Activated CD4-positive, CD25-positive, alpha-beta regulatory T cell treated with anti-CD3 and anti-CD28 coated beads, Interleukin-2, amount 50 U/mL, for 24 hours (primary cell): Measurements from ENCODE around the gene LDHAL6A.

Experiments used
- ATAC-seq, 2 donors: fragments of 150-1000 bp; cut with Tn5 transposase; one replicate each; pipeline ENCODE4 v1.10.0; 2021; ENCODE audit warnings: mild to moderate bottlenecking in 1 of 2, moderate library complexity in 1 of 2

The LDHAL6A gene

DNA sequence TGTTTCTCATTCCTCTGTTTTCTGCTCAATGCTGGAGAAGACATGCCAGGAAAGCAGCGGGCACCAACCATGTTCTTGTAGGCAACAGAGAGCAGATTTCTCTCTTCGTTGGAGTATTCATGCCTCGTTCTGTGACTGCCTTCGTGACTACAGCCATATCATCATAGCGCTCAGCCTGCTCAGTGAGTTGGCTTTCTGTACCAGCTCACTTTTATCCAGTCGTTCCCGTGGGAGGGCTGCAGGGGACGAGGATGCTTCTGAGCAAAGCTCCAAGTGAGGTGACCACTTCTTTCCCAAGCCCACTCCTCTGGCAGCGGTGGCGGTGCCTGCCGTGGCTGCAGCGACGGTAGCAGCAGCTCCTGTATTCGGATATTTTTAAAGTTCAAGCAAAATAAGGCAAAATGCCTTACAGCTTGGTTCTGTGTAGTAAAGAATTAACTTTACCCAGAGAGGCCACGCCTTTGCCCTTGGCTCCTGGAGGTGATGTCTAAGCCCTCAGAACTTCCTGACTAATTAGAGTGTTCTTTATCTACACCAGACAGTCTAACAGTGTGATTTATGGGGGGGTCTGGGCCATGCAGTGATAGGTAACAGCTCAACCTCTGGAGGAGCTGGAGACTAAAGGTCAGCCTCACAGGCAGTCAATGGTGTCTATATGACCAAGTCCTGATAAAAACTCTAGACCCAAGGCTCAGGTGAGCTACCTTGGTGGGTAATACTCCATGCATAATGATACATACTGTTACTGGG lies 35.3 kb downstream of the LDHAL6A start:
- no peak for ATAC-seq

DNA sequence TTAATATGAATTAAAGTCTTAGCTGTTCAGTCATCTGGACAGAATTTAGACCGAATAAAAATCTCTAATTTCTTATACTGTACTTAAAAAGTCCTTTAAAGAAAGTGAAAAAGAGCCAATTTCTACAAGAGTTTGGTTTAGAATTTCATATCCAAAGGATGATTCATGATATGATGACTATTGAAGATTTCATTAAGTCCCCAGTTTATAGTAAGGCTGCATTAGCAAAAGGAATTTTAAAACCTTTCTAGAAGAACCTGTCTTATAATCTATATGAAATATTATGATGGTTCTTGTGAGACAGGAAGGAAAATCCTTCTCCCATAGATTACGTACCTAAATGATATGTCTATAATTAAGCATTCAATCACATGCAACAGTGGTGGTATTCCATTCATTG lies 36.3 kb downstream of the LDHAL6A start:
- no peak for ATAC-seq

DNA sequence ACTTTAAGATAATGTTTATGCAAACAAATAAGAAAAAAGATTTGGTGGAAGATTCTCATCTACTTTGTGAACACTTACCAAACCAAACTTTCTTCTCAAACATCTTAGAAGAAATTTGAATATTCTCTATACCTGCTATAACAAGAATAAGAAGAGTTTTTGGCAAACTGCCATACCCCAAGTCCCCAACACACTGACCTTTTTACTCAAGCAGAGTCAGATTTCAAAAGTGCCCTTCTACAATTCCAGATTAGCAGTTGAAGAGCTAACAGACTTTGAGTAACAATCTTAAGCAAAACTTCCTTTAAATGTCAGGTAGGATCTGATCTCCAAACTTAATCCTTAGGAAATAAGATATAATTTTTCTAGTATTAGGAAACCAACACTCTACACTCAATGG lies 37.2 kb downstream of the LDHAL6A start:
- no peak for ATAC-seq

DNA sequence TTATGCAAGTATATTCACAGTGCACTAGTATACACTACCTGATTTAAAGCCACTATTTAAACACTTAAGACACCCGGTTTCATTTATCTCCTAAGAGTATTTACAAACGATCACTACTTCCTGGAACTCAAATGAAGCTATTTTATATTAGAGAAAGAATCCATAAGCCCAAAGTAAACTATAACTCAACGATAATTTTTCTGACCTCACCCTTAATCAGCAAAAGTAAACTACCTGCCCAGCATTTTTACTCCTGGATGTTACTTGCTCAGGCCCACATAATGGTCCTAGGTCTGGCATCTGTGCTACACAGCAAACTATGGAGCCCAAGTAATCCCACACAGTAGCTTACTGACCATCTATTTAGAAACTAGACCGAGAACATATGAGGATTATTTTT lies 37.7 kb downstream of the LDHAL6A start:
- ATAC-seq, result no peak

DNA sequence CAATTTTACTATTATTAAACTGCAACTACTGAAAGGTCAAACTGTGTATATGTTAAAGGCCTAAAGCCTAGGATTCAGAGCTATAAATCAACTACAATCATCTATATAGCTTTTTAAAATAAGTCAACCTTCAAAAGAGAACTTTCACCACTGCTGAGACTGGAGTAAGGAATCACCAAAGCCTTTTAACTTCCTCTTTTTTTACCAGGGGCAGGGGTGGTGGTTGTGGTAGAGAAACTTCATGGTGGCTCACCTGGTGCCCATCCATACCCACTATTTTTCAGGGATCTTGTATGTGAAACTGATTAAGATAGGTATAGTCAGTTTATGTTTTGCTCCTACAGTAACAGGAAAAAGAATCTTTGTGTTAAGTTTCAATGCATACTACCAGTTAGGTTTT lies 39.6 kb downstream of the LDHAL6A start:
- no peak for ATAC-seq

DNA sequence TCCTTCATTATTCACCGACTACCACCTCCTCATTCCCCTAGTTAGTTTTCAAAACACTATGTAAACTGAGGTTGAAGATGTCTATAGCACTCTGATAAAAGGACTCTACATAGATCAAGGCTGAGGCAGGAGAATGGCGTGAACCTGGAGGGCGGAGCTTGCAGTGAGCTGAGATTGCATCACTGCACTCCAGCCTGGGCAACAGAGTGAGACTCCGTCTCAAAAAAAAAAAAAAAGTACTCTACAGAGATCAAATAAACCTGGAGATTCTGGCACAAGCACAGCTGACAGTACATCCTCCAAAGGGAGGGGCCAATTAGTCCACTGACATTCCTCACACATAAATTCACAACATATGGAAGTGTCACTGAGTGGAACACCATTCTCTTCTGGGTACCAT lies 40.0 kb downstream of the LDHAL6A start:
- no peak for ATAC-seq

DNA sequence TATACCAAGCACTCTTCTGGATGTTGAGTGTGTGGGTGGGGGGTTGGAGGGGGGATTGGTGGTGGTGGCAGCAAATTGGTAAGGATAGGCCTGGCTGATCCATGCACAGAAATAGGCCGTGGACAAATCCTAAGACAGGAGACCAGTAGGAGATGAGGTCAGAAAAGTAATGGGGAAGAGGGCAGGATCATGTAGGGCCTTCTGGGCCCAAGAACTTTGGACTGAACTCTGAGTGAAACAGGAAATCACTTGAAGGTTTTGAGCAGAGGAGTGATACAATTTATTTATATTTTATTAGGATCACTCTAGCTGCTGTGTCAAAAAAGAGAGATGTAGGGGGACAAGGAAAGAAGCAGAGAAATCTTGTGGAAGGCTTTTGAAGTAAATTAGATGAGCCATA lies 42.4 kb downstream of the LDHAL6A start:
- ATAC-seq, result no peak

DNA sequence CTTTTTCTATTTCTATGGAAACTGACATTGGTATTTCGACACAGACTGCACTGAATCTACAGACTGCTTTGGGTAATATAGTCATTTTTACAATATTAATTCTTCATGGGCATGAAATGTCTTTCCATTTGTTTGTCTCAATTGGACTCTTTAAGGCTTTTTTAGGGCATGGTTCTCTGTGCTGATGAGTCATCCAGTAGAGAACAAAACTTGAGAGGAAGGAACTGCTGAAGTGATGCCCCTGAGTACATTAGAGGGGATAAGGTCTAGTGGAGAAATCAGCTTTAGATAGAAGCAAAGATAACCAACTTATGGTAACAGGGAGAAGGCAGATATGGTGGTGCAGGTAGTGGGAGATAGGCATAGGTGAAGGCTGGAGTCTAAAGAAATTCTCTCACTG lies 46.0 kb downstream of the LDHAL6A start:
- ATAC-seq, result no peak

DNA sequence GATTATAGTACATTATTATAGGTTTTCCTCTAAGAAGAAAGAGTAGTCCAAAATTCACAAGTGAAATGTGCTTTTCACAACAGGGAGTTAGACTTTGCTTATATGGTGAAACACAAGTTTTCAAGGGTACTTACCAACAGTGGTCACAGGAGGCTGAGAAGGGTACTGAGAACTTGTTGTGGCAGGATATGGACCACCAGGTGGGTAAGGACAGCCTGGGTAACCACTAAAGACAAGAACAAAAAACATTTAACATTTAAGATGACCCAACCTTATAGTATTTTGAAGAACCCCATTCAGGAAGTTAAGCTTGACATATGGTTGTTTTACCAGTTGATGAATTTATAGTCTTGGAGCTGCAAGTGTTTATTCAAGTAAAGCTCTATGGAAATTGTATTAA lies 46.7 kb downstream of the LDHAL6A start:
- no peak for ATAC-seq

DNA sequence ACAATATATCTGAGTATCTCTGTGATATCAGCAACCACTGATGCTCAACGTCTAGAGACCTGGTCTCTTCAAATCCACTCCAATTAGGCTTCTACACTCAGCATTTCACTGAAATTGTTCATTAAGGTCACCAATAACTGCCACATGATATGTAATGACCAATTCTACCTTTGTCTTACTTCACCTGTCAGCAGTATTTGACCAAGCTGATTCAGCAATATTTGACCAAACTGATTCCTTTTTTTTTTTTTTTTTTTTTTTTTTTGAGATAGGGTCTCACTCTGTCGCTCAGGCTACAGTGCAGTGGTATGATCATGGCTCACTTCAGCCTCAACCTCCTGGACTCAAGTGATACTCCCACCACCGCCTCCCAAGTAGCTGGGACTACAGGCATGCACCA lies 65.5 kb downstream of the LDHAL6A start:
- ATAC-seq, result no peak

DNA sequence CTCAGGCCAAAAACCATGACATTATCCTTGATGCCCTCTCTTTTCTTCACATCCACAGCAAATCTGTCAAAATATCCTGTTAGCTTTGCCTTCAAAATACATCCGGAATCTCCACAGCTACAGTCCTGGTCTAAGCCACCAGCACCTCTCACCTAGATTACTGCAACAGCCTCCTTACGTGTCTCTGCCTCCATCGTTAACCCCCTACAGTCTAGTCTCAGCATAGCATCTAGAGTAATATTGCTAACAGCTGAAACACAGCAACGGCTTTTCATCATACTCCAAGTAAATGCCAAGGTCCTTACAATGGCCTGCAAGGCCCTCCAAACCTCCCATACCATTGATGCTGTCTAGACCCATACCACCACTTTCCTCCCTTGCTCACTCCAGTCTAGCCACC lies 66.7 kb downstream of the LDHAL6A start:
- ATAC-seq, result no peak

DNA sequence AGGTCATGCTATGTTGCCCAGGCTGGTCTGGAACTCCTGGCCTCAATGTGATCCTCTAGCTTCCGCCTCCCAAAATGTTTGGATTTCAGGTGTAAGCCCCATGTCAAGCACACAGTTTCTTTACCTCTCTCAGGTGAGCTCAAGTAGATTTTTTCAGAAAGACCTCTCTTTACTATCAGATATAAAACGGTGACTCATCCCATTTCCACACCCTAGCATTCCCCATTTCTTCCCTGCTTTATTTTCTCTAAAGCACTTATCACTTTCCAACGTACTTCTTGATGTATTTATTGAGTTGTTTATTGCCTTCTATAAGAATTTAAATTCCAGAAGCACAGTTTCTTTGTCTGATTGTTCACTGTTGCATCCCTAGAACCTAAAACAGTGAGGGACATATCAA lies 67.4 kb downstream of the LDHAL6A start:
- ATAC-seq, result no peak

DNA sequence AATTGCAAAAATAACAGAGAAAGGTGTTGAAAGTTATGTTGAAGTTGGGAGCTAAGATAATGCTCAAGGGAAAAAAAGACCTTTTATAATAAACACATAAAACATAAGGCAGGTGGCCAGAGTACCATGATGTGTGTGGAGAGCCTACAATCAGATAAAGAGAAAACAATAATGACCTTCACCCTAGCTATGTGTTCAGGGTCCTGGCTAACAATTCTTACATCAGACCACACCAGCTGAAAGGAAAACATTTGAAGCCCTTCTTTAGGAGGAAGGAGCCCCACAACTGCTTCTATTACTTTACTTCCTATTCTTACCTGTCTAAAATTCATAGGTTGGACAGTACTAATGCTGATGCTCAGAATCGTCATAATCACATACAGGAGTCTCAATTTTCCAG lies 68.6 kb downstream of the LDHAL6A start:
- ATAC-seq, result no peak

DNA sequence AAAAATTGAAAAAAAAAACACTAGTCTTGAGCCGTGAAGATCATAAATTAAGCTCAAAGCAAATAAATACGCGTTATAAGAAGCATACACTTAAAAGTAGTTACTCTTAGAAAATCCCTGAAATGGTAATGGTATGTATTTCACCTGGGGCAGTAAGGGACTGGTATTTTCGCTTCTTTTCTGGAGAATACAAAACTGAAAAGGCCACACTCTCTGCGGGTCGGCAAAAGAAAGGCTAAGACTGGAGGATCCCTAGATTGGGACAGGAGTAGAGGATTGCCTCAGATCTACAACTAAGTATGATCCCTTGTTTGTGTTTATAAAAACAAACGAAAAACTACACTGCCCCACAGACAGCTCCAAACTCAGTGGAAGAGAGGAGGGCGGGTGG lies 70.5 kb downstream of the LDHAL6A start:
- ATAC-seq, result no peak

DNA sequence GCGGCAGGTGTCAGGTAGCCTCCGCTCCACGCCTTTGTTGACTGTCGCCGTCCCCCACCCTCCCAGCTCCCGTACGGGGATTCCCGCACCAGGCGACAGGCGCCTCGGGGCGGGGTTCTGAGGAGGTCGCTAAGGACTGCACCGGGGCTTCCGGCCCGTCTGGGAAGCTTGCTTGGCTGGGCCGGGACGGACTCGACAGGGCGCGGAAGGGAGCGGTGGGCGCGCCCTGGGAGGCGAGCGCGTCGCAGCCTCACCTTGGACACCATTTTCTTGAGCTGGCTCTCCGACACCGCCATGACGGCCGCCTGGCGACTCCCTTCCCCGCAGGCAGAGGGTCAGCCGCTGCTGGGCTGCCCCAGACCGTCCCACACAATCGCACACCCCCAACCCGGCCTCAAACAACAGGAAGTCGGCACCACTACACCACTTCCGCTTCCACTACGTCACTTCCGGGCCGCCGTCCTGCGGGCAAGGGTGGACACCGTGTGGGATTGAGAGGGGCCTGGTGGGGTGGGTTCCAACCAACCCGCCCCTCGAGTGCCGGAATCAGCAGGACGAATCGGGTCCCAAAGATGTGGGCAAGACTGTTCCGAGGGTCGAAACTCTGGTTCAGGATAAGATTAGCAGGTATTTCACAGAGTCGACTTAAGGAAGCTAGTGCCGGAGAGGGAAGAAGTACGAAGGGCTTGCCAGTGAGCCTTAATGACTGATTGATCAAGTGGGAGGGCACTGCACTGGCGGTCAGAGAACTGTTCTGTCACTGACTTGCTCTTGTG lies 71.1 kb downstream of the LDHAL6A start, which contains the start of gene TSG101:
TSG101 (minus strand) TSS at position 422 of the 776 bp plus-strand sequence; CDS start at position 296, 126 bp downstream.
- ATAC-seq, result peak; percentile 91 to 94

DNA sequence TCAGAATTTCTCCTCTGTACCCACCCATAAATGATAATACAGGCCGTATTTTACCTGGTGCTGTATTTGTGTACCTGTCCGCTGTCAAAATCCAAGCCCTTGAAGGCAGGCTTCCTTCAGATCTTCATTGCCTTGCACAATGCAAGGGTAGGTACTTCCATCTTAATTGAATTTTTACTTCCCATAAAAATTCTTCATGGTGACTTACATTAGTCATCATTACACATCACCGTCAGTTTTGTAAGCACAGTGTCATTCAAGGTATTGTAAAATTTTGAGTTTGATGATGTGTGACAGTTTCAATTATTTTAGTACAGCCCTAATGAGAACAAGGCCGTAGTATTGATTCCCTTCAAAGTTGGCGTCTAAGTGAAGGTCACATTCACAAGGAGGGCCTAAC lies 71.9 kb downstream of the LDHAL6A start:
- peak in 1 of 2 donors; percentile 11 for ATAC-seq
